IMR-90 (cell line): ENCODE results near the gene PARVB. TPM values are rescaled to one million over a fixed set of nuclear protein-coding genes. Genes with fewer than 3 reads are reported as not detected.

Experiments used
- ATAC-seq: fragments of 200-7000 bp; cut with Tn5 transposase; 2 replicates; pipeline ENCODE4 v1.9.1; 2020; ENCODE audit warnings: low read depth, mild to moderate bottlenecking, moderate library complexity
- BruUV-seq: library from RNA; stranded (reverse); fragments of 400-500 nt; replicated peaks from 2 replicates; lab custom pipeline; 2021; lab: Mats Ljungman, UMichigan
- CTCF ChIA-PET: fragments of 300-600 bp; formaldehyde crosslinking; extraction: SDS; loops from one replicate; lab custom pipeline; 2021; ENCODE audit warnings: antibody characterized with exemption; lab: Yijun Ruan, JAX
- POLR2A ChIA-PET: fragments of 300-600 bp; sonication (Branson Sonifier 250); formaldehyde crosslinking; loops from one replicate; lab custom pipeline; 2022; ENCODE audit warnings: antibody characterized with exemption; ENCODE audit not compliant: unreplicated experiment; lab: Charles Lee
- DNase-seq: peaks from one replicate; pipeline ENCODE4 v3.0.0; 2013
- H2AFZ ChIP-seq: replicated peaks from 2 replicates; pipeline ENCODE3; 2013; ENCODE audit warnings: low read length, mild to moderate bottlenecking; ENCODE audit not compliant: poor library complexity
- H2AK5ac ChIP-seq: 2 replicates; pipeline ENCODE4 v1.6.1; 2013; ENCODE audit warnings: low read depth, low read length, inconsistent platforms
- H2AK9ac ChIP-seq: replicated peaks from 2 replicates; pipeline ENCODE3; 2013; ENCODE audit warnings: mild to moderate bottlenecking, low read depth, low read length, moderate library complexity; ENCODE audit not compliant: poor library complexity
- H2BK120ac ChIP-seq: 2 replicates; pipeline ENCODE4 v1.6.1; 2013; ENCODE audit warnings: low read depth, low read length, inconsistent platforms
- H2BK15ac ChIP-seq: 3 replicates; pipeline ENCODE4 v1.6.1; 2013; ENCODE audit warnings: low read depth, low read length, inconsistent platforms
- H2BK20ac ChIP-seq: 2 replicates; pipeline ENCODE4 v1.6.1; 2013; ENCODE audit warnings: low read depth, mild to moderate bottlenecking, inconsistent platforms, low read length, moderate library complexity
- H2BK5ac ChIP-seq: 2 replicates; pipeline ENCODE4 v1.6.1; 2013; ENCODE audit warnings: mild to moderate bottlenecking, low read depth, low read length, inconsistent platforms; ENCODE audit not compliant: poor library complexity, severe bottlenecking
- H3K14ac ChIP-seq: replicated peaks from 2 replicates; pipeline ENCODE4 v1.6.1; 2013; ENCODE audit warnings: low read depth, low read length, inconsistent platforms
- H3K18ac ChIP-seq: 2 replicates; pipeline ENCODE4 v1.6.1; 2013; ENCODE audit warnings: low read depth, low read length, control low read depth
- H3K23ac ChIP-seq: 2 replicates; pipeline ENCODE4 v1.6.1; 2013; ENCODE audit warnings: low read depth, low read length, inconsistent platforms
- H3K27ac ChIP-seq: 2 replicates; pipeline ENCODE4 v1.5.1; 2013; ENCODE audit warnings: mild to moderate bottlenecking, control low read depth, low read length; ENCODE audit not compliant: insufficient read depth
- H3K27me3 ChIP-seq: 2 replicates; pipeline ENCODE4 v1.6.1; 2013; ENCODE audit warnings: low read length; ENCODE audit not compliant: control insufficient read depth, insufficient read depth
- H3K36me3 ChIP-seq: 2 replicates; pipeline ENCODE4 v1.6.1; 2013; ENCODE audit warnings: low read length, mixed read lengths; ENCODE audit not compliant: control insufficient read depth, insufficient read depth
- H3K4ac ChIP-seq: 2 replicates; pipeline ENCODE4 v1.6.1; 2013; ENCODE audit warnings: low read depth, low read length, inconsistent platforms
- H3K4me1 ChIP-seq: 2 replicates; pipeline ENCODE4 v1.6.1; 2013; ENCODE audit warnings: low read length, mixed read lengths; ENCODE audit not compliant: control insufficient read depth, insufficient read depth
- H3K4me2 ChIP-seq: 2 replicates; pipeline ENCODE4 v1.6.1; 2013; ENCODE audit warnings: low read depth, mild to moderate bottlenecking, control low read depth, low read length, moderate library complexity
- H3K4me3 ChIP-seq: 2 replicates; pipeline ENCODE4 v1.5.1; 2013; ENCODE audit warnings: low read depth, mild to moderate bottlenecking, control low read depth, low read length, moderate library complexity; ENCODE audit not compliant: insufficient read depth
- H3K56ac ChIP-seq: 2 replicates; pipeline ENCODE4 v1.6.1; 2013; ENCODE audit warnings: low read length, inconsistent platforms; ENCODE audit not compliant: insufficient read depth; ENCODE audit errors: extremely low read depth
- H3K79me1 ChIP-seq, 2 experiments: 2 replicates each; pipeline ENCODE4 v1.6.1; 2013; ENCODE audit warnings: low read length in 2 of 2, inconsistent platforms in 1 of 2, low read depth in 1 of 2
- H3K9ac ChIP-seq: 2 replicates; pipeline ENCODE4 v1.6.1; 2013; ENCODE audit warnings: low read depth, low read length, control low read depth
- H3K9me1 ChIP-seq: 2 replicates; pipeline ENCODE4 v1.6.1; 2013; ENCODE audit warnings: low read length, inconsistent platforms; ENCODE audit not compliant: insufficient read depth
- H3K9me3 ChIP-seq: 2 replicates; pipeline ENCODE4 v1.6.1; 2013; ENCODE audit warnings: low read length; ENCODE audit not compliant: control insufficient read depth, insufficient read depth
- H4K20me1 ChIP-seq: 2 replicates; pipeline ENCODE4 v1.6.1; 2013; ENCODE audit warnings: low read length, inconsistent platforms; ENCODE audit not compliant: insufficient read depth
- H4K5ac ChIP-seq: 2 replicates; pipeline ENCODE4 v1.6.1; 2013; ENCODE audit warnings: mild to moderate bottlenecking, low read depth, low read length, control low read depth
- H4K8ac ChIP-seq, 2 experiments: 2 replicates each; pipeline ENCODE4 v1.6.1; 2013; ENCODE audit warnings: low read depth in 2 of 2, low read length in 2 of 2, control low read depth in 1 of 2, inconsistent platforms in 1 of 2
- H4K91ac ChIP-seq: 2 replicates; pipeline ENCODE4 v1.6.1; 2013; ENCODE audit warnings: low read depth, low read length, inconsistent platforms; ENCODE audit not compliant: insufficient read depth
- CHD1 ChIP-seq: IDR thresholded peaks from 2 replicates; pipeline ENCODE4 v1.6.1; 2012; ENCODE audit warnings: low read depth, low read length, improper control_type of control experiment
- FOS ChIP-seq: fragments of 150-350 bp; IDR thresholded peaks from 2 replicates; pipeline ENCODE4 v1.6.1; 2016; ENCODE audit warnings: low read depth, low read length
- MAFK ChIP-seq: IDR thresholded peaks from 2 replicates; pipeline ENCODE4 v1.6.1; 2012; ENCODE audit warnings: low read depth, low read length, improper control_type of control experiment
- POLR2A ChIP-seq: IDR thresholded peaks from 2 replicates; pipeline ENCODE4 v1.6.1; 2012; ENCODE audit warnings: mild to moderate bottlenecking, low read depth, low read length
- RAD21 ChIP-seq: IDR thresholded peaks from 2 replicates; pipeline ENCODE4 v1.6.1; 2012; ENCODE audit warnings: low read length, improper control_type of control experiment
- RCOR1 ChIP-seq: IDR thresholded peaks from 2 replicates; pipeline ENCODE4 v1.6.1; 2012; ENCODE audit warnings: mild to moderate bottlenecking, low read length, improper control_type of control experiment; ENCODE audit not compliant: insufficient replicate concordance
- SMC3 ChIP-seq: fragments of 150-350 bp; IDR thresholded peaks from 2 replicates; pipeline ENCODE4 v1.6.1; 2016; ENCODE audit warnings: low read depth, mild to moderate bottlenecking, antibody characterized with exemption, low read length, moderate library complexity
- USF2 ChIP-seq: fragments of 150-350 bp; IDR thresholded peaks from 2 replicates; pipeline ENCODE4 v1.6.1; 2017; ENCODE audit warnings: mild to moderate bottlenecking, antibody characterized with exemption, low read length, low read depth
- WGBS, 2 experiments: methylation state at CpG; one replicate each; pipeline versions ENCODE4 v1.1.5 to v1.1.7; 2013; ENCODE audit warnings: missing lambda C conversion rate in 2 of 2; ENCODE audit not compliant: insufficient read length in 1 of 2; ENCODE audit errors: extremely low coverage in 2 of 2; 5-methylcytosine and 5-hydroxymethylcytosine counted together
- dilution Hi-C: fragments of 300-500 bp; cut with HindIII; formaldehyde crosslinking; loops from one replicate; pipeline ENCODE4 v1.14.3; 2018; ENCODE audit warnings: low sequenced_read_pairs; ENCODE audit not compliant: unreplicated experiment
- in situ Hi-C: fragments of 300-500 bp; cut with MboI; formaldehyde crosslinking; loops from 3 replicates; pipeline ENCODE4 v1.14.3; 2019; ENCODE audit warnings: low sequenced_read_pairs, inconsistent platforms, mixed read lengths
- intact Hi-C: fragments of 100-400 bp; cut with micrococcal nuclease; formaldehyde crosslinking; loops from 2 replicates; pipeline ENCODE4 v1.10.0; 2022
- polyA plus RNA-seq, 3 experiments: library from polyadenylated mRNA; depleted of rRNA; stranded (reverse); fragments of >200 nt; gene quantifications; 2 replicates each; pipeline ENCODE4 v1.2.3, GENCODE V29; 2012; ENCODE audit warnings: low replicate concordance in 1 of 3
- total RNA-seq: library from RNA; depleted of rRNA; stranded (reverse); fragments of >200 nt; gene quantifications from 2 replicates; pipeline ENCODE4 v1.2.3, GENCODE V29; 2012

PARVB gene
- total and polyA plus RNA-seq, 2 of the 4 experiments (the other 2 are of a cell fraction), result 44.3 to 53.9 TPM

DNA sequence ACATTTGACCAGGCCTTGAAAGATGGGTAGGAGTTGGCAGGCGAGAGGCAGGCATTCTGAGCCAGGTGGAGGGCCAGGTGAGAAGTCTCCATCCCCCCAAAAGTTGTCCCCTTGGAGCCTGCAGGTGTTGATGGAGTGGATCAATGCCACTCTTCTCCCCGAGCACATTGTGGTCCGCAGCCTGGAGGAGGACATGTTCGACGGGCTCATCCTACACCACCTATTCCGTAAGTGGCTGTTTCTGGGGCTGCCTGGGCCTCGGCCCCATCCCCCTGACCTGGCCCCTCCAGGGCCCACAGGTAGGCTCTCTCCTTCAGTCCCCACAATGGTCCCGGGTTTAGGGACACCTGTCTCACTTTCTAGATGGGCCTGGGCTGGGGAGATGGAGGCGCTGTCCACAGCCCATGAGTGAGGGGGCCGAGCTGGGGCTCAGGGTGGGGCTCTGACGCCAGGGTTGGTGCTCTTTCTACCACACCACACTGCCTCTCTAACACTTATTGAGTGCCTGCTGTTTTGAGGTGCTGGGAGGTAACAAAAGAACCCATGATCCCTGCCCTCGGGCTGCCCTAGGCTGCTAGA is 163.6 kb downstream of the PARVB start:
- BruUV-seq, result no TSS peak
- TF ChIP-seq FOS (no peak), SMC3 (no peak), CHD1 (no peak), POLR2A (no peak), RAD21 (no peak), USF2 (no peak), MAFK (no peak), RCOR1 (no peak)
- Histone ChIP-seq H2BK5ac (no peak overlapping the region), H3K23ac (no peak overlapping the region), H3K14ac (no peak overlapping the region), H2BK20ac (no peak overlapping the region), H3K36me3 (no peaks in the 10 kb centered on the region), H2AFZ (no peak overlapping the region), H4K20me1 (no peaks in the 10 kb centered on the region; the same call in 1 of the 2 replicates), H4K5ac (no peak overlapping the region), H3K27me3 (peaks cover 31% of the 10 kb centered on the region), H3K4me1 (no peaks in the 10 kb centered on the region), H3K4me3 (no peak overlapping the region), H3K18ac (no peak overlapping the region), H3K56ac (no peak overlapping the region), H3K9ac (no peak overlapping the region), H4K8ac (no peak overlapping the region), H2AK9ac (peak overlapping the region; percentile 45), H3K9me1 (no peaks in the 10 kb centered on the region), H2AK5ac (no peak overlapping the region), H3K9me3 (no peaks in the 10 kb centered on the region), H3K27ac (no peak overlapping the region), H3K4ac (no peak overlapping the region), H2BK15ac (no peak overlapping the region), H4K91ac (no peak overlapping the region), H3K4me2 (no peak overlapping the region), H3K79me1 (no peaks in the 10 kb centered on the region), H2BK120ac (no peak overlapping the region)
- in situ Hi-C loops (no loop called here), intact Hi-C loops (no loop called here), dilution Hi-C loops (no loop called here)
- ChIA-PET POLR2A (no interaction called here), CTCF (no interaction called here)
- no peak for ATAC-seq
- 100% methylated on average over 1 of the region's 12 CpGs; no CpG with 5 or more reads in 1 of the 2 experiments for WGBS, 2 experiments
- DNase-seq, result no peak
